HFF-Myc (cell line): ENCODE results near the gene TTLL12.

ENCODE experiments used
- DNase-seq: peaks from one replicate; pipeline ENCODE4 v3.0.0-alpha.2; 2011; ENCODE audit warnings: low read depth; ENCODE audit errors: extremely low read depth
- H3K4me3 ChIP-seq: replicated peaks from 2 replicates; pipeline ENCODE4 v1.5.1; 2011; ENCODE audit warnings: low read depth, mild to moderate bottlenecking, control low read depth, low read length
- TF ChIP-seq, protein P1 (sequence below): IDR thresholded peaks from 2 replicates; pipeline ENCODE4 v1.5.1; 2012; ENCODE audit warnings: mild to moderate bottlenecking, low read depth, low read length, control low read depth; ENCODE audit errors: missing control alignments

TTLL12 gene

DNA sequence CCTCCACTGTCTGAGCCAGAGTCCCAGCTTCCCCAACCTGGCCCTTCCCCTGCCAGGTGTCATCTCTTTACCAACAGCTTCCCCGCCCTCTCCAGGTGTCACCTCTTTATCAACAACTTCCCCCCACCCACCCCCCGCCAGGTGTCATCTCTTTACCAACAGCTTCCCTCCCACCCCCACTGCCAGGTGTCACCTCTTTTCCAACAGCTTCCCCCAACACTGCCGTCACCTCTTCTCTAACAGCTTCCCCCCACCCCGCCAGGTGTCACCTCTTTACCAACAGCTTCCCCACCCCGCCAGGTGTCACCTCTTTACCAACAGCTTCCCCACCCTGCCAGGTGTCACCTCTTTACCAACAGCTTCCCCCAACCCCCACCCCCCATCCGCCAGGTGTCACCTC is 29.8 kb upstream of the TTLL12 start:
- TF ChIP-seq, protein P1, sequence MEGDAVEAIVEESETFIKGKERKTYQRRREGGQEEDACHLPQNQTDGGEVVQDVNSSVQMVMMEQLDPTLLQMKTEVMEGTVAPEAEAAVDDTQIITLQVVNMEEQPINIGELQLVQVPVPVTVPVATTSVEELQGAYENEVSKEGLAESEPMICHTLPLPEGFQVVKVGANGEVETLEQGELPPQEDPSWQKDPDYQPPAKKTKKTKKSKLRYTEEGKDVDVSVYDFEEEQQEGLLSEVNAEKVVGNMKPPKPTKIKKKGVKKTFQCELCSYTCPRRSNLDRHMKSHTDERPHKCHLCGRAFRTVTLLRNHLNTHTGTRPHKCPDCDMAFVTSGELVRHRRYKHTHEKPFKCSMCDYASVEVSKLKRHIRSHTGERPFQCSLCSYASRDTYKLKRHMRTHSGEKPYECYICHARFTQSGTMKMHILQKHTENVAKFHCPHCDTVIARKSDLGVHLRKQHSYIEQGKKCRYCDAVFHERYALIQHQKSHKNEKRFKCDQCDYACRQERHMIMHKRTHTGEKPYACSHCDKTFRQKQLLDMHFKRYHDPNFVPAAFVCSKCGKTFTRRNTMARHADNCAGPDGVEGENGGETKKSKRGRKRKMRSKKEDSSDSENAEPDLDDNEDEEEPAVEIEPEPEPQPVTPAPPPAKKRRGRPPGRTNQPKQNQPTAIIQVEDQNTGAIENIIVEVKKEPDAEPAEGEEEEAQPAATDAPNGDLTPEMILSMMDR: no peak
- DNase-seq: no peak
- no peak overlapping the region for H3K4me3 ChIP-seq

DNA sequence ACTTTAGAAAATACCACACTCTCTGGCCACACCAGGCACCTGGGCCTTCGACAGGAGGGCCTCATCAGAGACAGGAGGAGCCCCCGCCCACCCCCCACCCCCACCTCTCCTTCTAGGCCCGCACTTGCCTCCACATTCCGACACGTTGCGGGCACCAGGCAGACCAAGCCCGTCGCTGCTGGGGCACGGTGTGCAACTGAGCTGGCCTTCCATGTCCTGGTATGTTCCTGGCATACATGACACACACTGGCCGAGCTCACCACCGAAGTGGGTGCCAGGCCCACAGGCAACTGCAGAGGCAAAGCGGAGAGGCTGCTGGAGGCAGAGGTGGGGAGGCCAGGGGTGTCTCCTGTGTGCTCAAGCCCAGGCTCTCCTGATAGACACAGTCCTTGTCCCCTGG is 27.0 kb upstream of the TTLL12 start:
- TF ChIP-seq, protein P1: no peak
- no peak for DNase-seq
- no peak overlapping the region for H3K4me3 ChIP-seq

DNA sequence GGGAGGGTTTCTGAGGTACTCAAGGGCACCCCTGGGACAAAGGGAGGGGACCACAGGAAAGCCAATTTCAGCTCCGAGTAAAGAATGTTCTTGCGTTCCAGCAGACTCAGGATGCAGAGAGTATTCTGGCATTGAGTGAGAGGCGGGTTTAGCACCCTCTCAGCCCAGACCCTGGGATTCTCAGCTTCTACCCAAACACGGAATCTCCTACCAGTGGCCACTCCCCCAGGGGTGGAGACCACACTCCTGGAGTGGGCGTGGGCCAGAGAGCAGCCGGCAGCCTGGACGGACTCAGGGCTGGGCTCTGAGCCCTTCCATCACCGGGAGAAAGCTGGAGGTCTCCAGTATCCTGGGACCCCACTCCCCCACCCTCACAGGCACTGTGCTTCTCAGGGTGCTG is 26.1 kb upstream of the TTLL12 start:
- TF ChIP-seq, protein P1: no peak
- DNase-seq: no peak
- H3K4me3 ChIP-seq: no peak overlapping the region

DNA sequence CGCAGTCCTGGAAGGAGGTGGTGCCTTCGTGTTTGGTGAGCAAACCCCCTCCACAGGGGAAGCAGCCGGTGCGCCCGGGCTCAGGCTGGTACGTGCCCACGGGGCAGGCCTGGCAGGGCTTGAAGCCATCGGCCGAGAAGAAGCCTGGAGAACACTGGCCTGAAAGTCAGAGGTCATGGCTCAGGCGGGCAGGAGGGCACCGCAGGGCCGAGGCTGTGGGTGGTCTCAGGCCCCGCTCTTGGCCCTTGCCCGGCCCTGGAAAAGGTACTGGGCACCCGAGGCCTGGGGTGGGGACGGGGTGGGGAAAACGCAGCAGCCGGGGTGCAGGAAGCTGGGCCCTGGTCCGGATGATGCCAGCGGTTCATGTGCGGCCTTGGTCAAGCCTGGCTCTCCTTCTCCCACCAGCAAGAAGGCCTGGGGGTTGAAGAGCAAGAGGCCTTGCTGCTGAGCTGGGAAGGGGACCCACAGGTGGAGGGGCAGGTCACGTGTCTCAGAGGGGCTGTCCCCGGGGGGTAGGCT is 25.6 kb upstream of the TTLL12 start:
- DNase-seq: no peak
- TF ChIP-seq, protein P1: no peak
- no peak overlapping the region for H3K4me3 ChIP-seq

DNA sequence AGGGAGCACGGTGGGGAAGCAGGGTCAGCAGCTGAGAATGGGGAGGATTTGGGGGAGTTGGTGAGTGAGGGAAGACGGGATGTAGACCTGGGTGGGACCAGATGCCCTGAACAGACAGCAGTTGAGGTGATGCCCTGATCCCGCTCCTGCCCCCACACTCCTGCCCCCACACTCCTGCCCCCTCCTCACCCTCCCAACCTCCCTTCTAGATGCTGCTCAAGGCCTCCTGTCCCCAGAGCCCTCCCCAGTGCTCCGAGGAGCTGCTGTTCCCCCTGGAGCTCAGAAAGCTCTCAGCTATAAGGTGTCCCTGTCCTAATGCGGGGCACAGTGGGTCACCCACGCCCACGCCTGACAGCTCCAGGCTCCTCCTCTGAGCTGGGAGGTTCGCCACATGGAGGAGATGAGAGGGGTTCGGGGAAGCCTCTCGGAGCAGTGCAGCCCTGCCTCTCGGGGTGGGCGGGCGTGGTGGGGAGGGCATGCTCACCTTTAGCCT is 25.1 kb upstream of the TTLL12 start:
- TF ChIP-seq, protein P1: no peak
- no peak overlapping the region for H3K4me3 ChIP-seq
- no peak for DNase-seq

DNA sequence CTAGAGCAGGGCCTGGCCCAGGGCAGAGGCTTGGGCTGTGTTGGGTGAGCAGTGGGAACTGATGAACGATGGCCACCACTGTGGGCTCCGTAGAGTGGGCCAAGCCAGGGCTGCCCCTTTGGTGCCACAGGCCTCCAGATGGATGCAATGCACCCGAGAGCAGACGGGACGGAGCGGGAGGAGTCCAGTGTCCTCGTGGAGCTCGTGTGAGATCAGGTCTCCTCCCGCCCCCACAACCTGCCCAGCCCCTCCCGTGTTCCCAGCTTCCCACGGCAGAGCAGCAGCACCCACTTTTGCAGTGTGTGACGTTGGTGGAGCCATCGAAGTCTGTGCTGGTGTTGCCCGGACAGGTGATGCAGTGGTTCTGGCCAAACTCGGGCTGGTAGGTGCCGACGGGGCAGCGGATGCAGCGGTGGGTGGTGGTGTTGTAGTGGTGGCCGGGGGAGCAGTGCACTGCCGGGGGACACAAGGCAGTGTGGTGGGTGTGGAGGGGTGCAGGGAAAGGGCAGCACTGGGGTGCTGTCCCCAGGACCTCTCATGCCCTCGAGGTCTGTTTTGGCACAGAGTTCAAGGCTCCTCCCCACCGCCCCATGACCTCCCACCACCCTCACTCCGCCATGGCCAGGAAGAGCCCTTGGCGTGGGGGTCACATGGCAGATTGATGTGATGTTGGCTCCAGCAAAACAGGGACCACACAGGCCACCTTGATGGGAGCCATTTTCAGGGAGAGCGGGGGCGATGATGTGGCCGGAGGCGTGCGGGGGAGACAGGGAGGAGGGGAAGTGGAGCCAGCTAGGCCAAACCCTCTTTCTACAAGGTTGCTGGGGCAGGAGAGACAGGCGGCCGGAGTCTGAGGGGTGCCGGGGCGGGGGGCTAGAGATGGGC is 23.9 kb upstream of the TTLL12 start:
- H3K4me3 ChIP-seq: no peak overlapping the region
- TF ChIP-seq, protein P1: no peak
- no peak for DNase-seq
